HUES64 (cell line): Measurements from ENCODE around the gene IFNW1. TPM values are rescaled to one million over a fixed set of nuclear protein-coding genes. Genes with fewer than 3 reads are reported as not detected.
"Not testable (repeated sequence)": the region's sequence is repeated elsewhere in the genome, so short reads cannot be mapped to it uniquely, and the experiment has no call there.

ENCODE experiments used
- H3K27ac ChIP-seq: 2 replicates; pipeline ENCODE4 v1.7.0; 2013; ENCODE audit warnings: low read depth, low read length, inconsistent platforms
- H3K27me3 ChIP-seq: 2 replicates; pipeline ENCODE4 v1.6.1; 2013; ENCODE audit warnings: mild to moderate bottlenecking, low read length; ENCODE audit not compliant: insufficient read depth
- H3K36me3 ChIP-seq: 2 replicates; pipeline ENCODE4 v1.6.1; 2013; ENCODE audit warnings: mild to moderate bottlenecking, low read length; ENCODE audit not compliant: insufficient read depth
- H3K4me1 ChIP-seq: 2 replicates; pipeline ENCODE4 v1.6.1; 2013; ENCODE audit warnings: mild to moderate bottlenecking, low read length, moderate library complexity; ENCODE audit not compliant: insufficient read depth
- H3K4me3 ChIP-seq: 2 replicates; pipeline ENCODE4 v1.5.1; 2013; ENCODE audit warnings: mild to moderate bottlenecking, low read length, moderate library complexity
- H3K9ac ChIP-seq: 2 replicates; pipeline ENCODE4 v1.6.1; 2013; ENCODE audit warnings: mild to moderate bottlenecking, low read depth, low read length
- H3K9me3 ChIP-seq: 2 replicates; pipeline ENCODE4 v1.6.1; 2013; ENCODE audit warnings: low read depth, low read length; ENCODE audit not compliant: insufficient read depth
- WGBS: fragments of 150-250, 120-280 bp; methylation state at CpG from one replicate; pipeline ENCODE4 v1.1.7; 2013; ENCODE audit warnings: missing lambda C conversion rate; 5-methylcytosine and 5-hydroxymethylcytosine counted together
- polyA plus RNA-seq, 2 experiments: library from polyadenylated mRNA; stranded (reverse); fragments of 50-300 nt; gene quantifications; one replicate each; pipeline ENCODE4 v1.2.3, GENCODE V29; 2013

The IFNW1 gene
- not detected for polyA plus RNA-seq (2013, experiment 1 of 2)
- not detected for polyA plus RNA-seq (2013, experiment 2 of 2)

GRCh38 chr9:21141427-21141882 is at the start of gene IFNW1:
IFNW1 (minus strand) TSS chr9:21141832; CDS start chr9:21141570, 262 bp downstream.
- no peaks in the 10 kb centered on the region for H3K9me3 ChIP-seq
- no peaks in the 10 kb centered on the region for H3K36me3 ChIP-seq
- H3K4me1 ChIP-seq: no peaks in the 10 kb centered on the region
- H3K27ac ChIP-seq: no peak within 1 kb of the TSS
- WGBS: no CpG with 5 or more reads among the region's 1 CpG
- no peaks in the 10 kb centered on the region for H3K27me3 ChIP-seq
- H3K9ac ChIP-seq: no peak within 1 kb of the TSS
- no peak within 1 kb of the TSS for H3K4me3 ChIP-seq

DNA sequence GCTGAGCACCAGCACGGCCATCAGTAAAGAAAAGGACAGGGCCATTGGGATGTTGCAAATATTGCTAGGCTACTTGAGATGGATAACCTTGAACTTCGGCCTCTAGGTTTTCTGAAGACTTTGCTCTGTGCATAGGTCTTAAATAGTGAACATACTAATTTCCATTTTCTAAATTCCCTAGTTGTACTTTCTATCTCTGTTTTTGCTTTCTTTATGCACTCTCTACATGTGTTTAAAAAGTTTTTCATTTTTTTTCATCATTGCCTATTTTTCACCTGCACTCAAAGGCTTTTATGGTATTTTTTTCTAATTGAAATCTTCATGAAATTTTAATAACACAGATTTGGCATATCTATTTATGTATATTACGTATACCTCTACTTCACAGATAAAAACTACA is 45.9 kb upstream of the IFNW1 start, which contains the start of gene IFNA4:
Gene IFNA4 (minus strand): TSS at position 101 of the 400 bp plus-strand sequence. CDS start 56 bp downstream, at position 45.
- no CpG with 5 or more reads among the region's 3 CpGs for WGBS
- not testable (repeated sequence) for H3K27ac ChIP-seq, H3K9me3 ChIP-seq, H3K9ac ChIP-seq, H3K4me3 ChIP-seq, H3K4me1 ChIP-seq, H3K27me3 ChIP-seq, H3K36me3 ChIP-seq

- WGBS: 45% methylated on average over 3 of the region's 4 CpGs
- not testable (repeated sequence) for H3K4me3 ChIP-seq, H3K9ac ChIP-seq, H3K27ac ChIP-seq, H3K27me3 ChIP-seq, H3K9me3 ChIP-seq, H3K36me3 ChIP-seq, H3K4me1 ChIP-seq
Observed at GRCh38 chr9:21182810-21183736, 41.4 kb upstream of the IFNW1 start.

GRCh38 chr9:21174671-21175070 is 33.0 kb upstream of the IFNW1 start:
- Histone ChIP-seq H3K36me3 (no peaks in the 10 kb centered on the region), H3K27me3 (peaks cover 11% of the 10 kb centered on the region), H3K27ac (no peak overlapping the region), H3K4me3 (no peak overlapping the region), H3K9ac (no peak overlapping the region), H3K4me1 (no peaks in the 10 kb centered on the region), H3K9me3 (no peaks in the 10 kb centered on the region)
- WGBS: 98% methylated on average over 2 of the region's 2 CpGs

DNA sequence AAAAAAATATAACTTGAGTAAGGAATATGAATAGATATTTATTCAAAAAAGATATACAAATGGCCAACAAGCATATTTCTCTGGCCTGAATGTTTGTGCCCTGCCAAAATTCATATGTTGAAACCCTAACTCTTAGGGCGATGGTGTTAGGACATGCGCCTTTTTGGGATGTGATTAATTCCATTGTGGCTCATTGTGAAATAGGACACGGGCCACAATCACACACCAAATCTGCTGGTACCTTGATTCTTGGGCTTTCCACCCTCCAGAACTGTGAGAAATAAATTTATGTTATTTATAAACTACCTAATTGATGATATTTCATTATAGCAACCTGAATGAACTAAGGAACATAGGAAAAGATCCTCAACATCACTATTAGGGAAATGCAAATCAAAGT is 30.5 kb upstream of the IFNW1 start:
- Histone ChIP-seq H3K4me1 (no peaks in the 10 kb centered on the region), H3K9me3 (no peaks in the 10 kb centered on the region), H3K36me3 (no peaks in the 10 kb centered on the region), H3K27ac (no peak overlapping the region), H3K27me3 (peaks cover 6% of the 10 kb centered on the region), H3K9ac (no peak overlapping the region), H3K4me3 (no peak overlapping the region)
- WGBS: 93% methylated on average over 2 of the region's 3 CpGs

DNA sequence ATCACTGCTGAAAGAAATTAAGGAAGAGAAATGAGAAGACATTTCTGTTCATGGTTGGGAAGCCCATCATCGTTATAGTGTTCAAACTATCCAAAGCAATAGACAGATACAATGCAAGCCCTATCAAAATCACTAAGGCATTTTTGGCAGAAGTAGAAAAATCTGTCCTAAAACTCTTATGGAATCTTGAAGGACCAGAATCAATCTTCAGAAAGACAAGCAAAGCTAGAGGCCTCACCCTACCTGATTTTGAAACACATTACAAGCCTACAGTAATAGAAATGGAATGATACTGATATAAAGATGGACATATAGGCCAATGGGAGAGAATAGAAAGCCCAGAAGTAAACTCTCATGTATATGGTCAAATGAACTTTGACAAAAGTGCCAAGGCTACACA is 29.7 kb upstream of the IFNW1 start:
- Histone ChIP-seq H3K27me3 (peaks cover 6% of the 10 kb centered on the region), H3K9ac (no peak overlapping the region), H3K36me3 (no peaks in the 10 kb centered on the region), H3K4me3 (no peak overlapping the region), H3K9me3 (no peaks in the 10 kb centered on the region), H3K4me1 (no peaks in the 10 kb centered on the region), H3K27ac (no peak overlapping the region)
- 100% methylated on average over 1 of the region's 1 CpG for WGBS

DNA sequence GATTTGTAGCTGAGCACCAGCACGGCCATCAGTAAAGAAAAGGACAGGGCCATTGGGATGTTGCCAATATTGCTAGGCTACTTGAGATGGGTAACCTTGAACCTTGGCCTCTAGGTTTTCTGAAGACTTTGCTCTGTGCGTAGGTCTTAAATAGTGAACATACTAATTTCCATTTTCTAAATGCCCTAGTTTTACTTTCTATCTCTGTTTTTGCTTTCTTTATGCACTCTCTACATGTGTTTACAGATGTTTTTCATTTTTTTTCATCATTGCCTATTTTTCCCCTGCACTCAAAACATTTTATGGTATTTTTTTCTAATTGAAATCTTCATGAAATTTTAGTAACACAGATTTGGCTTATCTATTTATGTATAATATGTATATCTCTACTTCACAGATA is 24.9 kb upstream of the IFNW1 start, which contains the start of gene IFNA21:
Gene IFNA21 (minus strand): TSS at position 101 of the 400 bp plus-strand sequence. CDS start 48 bp downstream, at position 53.
- 92% methylated on average over 2 of the region's 2 CpGs for WGBS
- not testable (repeated sequence) for H3K4me3 ChIP-seq, H3K27ac ChIP-seq, H3K27me3 ChIP-seq, H3K9ac ChIP-seq, H3K4me1 ChIP-seq, H3K36me3 ChIP-seq, H3K9me3 ChIP-seq

DNA sequence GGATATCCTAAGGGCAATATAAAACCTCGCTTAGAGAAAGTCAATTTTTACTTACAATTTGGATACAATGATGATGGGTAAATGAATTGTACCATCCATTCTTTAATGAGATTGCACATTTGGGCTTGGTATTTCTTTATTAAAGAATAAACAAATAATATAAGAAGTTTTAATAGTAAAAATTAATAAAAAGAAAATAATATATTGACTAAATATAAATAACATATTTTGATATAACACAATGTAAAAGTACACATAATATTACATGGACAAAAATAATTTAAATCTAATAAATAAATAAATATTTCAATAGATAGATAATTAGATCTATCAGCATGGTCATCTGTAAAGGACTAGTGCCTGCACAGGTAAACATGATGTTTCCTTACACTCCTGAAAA is 23.9 kb upstream of the IFNW1 start:
- no peaks in the 10 kb centered on the region for H3K4me1 ChIP-seq
- no peak overlapping the region for H3K9ac ChIP-seq
- no peak overlapping the region for H3K27ac ChIP-seq
- no peaks in the 10 kb centered on the region for H3K36me3 ChIP-seq
- no peaks in the 10 kb centered on the region for H3K27me3 ChIP-seq
- 100% methylated on average over 1 of the region's 1 CpG for WGBS
- no peak overlapping the region for H3K4me3 ChIP-seq
- no peaks in the 10 kb centered on the region for H3K9me3 ChIP-seq

DNA sequence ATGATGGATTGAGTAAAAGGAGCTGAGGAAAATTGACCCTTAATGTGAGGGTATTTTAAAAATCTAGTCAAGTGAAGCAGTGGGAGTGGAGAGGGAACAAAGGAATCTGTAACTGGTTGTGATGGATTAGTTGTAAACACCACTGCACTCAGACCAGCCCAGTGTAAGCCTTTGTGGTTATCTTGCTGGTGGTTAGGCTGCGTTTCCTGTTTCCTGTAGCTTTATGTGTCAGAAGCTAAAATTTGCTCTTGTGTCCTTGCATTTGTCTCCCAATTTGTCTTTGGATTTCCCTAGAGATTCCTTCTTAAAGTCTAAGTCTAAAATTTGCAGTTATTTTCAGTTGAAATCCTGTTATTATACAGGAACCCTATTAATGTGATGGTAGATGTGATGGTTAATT is 18.5 kb upstream of the IFNW1 start:
- no peaks in the 10 kb centered on the region for H3K27me3 ChIP-seq
- WGBS: 83% methylated on average over 1 of the region's 1 CpG
- H3K9me3 ChIP-seq: no peaks in the 10 kb centered on the region
- H3K4me1 ChIP-seq: no peaks in the 10 kb centered on the region
- no peak overlapping the region for H3K4me3 ChIP-seq
- H3K9ac ChIP-seq: no peak overlapping the region
- no peak overlapping the region for H3K27ac ChIP-seq
- H3K36me3 ChIP-seq: no peaks in the 10 kb centered on the region

GRCh38 chr9:21155501-21155900 is 13.9 kb upstream of the IFNW1 start:
- Histone ChIP-seq H3K36me3 (no peaks in the 10 kb centered on the region), H3K4me1 (peaks cover 6% of the 10 kb centered on the region; the same call in 1 of the 2 replicates), H3K9me3 (no peaks in the 10 kb centered on the region), H3K27ac (no peak overlapping the region), H3K4me3 (no peak overlapping the region), H3K27me3 (no peaks in the 10 kb centered on the region), H3K9ac (no peak overlapping the region)
- 86% methylated on average over 2 of the region's 2 CpGs for WGBS

DNA sequence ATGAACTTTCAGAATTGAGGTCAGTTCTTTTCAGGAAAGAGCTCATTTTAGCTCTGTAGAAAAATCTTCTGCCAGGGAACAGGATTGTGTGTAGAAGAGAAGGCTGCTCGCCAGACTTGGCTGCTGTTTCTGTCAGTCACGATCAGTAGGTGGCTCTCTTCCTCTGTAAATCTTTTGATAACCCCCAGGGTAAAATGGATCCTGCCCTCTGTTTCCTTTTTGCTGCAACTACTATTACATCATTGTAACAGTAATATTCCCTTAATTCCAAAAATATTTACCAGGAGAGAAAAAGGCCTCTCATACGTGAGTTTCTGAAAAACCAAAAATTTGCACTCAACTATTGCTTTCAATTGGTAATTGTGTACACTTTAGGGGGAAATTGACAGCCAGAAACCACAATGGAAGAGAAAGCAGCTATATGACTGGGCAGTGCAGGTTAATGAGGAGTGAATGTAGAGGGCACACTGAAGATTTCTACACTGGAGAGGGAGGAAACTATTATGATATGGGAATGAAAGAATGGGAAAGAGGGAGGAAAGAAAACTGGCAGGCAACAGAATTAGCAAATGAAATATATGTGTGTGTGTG is 12.5 kb upstream of the IFNW1 start:
- H3K27ac ChIP-seq: no peak overlapping the region
- no peaks in the 10 kb centered on the region for H3K36me3 ChIP-seq
- H3K9ac ChIP-seq: no peak overlapping the region
- no peak overlapping the region for H3K4me3 ChIP-seq
- H3K27me3 ChIP-seq: no peaks in the 10 kb centered on the region
- no peaks in the 10 kb centered on the region for H3K9me3 ChIP-seq
- H3K4me1 ChIP-seq: peaks cover 6% of the 10 kb centered on the region; the same call in 1 of the 2 replicates
- WGBS: 4% methylated on average over 2 of the region's 3 CpGs
